Epithelial cell of proximal tubule (primary cell): ENCODE measurements around the gene CRB1. TPM values are rescaled to one million over a fixed set of nuclear protein-coding genes. Genes with fewer than 3 reads are reported as not detected.

ENCODE experiments used
- DNase-seq: peaks from one replicate; pipeline ENCODE4 v3.0.0-alpha.2; 2011; ENCODE audit warnings: low read depth
- H3K4me3 ChIP-seq: 2 replicates; pipeline ENCODE4 v1.5.1; 2011; ENCODE audit warnings: low read depth, mild to moderate bottlenecking, low read length
- CTCF ChIP-seq: conservative IDR thresholded peaks from 2 replicates; pipeline ENCODE4 v1.5.1; 2012; ENCODE audit warnings: low read depth, mild to moderate bottlenecking, low read length
- total RNA-seq: library from RNA; depleted of rRNA; stranded (reverse); fragments of >200 nt; gene quantifications from 2 replicates; pipeline ENCODE4 v1.2.3, GENCODE V29; 2015

CRB1 gene
- total RNA-seq, 1 donor from 2014 or later: 0.06 TPM

- no peak overlapping the region for H3K4me3 ChIP-seq
- no peak for DNase-seq
- TF ChIP-seq CTCF: no peak
Measured at GRCh38 chr1:197429372-197429771, 161.3 kb downstream of the CRB1 start.

GRCh38 chr1:197435224-197435623 lies 167.2 kb downstream of the CRB1 start:
- H3K4me3 ChIP-seq: no peak overlapping the region
- TF ChIP-seq CTCF: no peak

GRCh38 chr1:197437601-197438000 lies 169.5 kb downstream of the CRB1 start:
- no peak for TF ChIP-seq CTCF

More at GRCh38 chr1:197435224-197435623, 167.2 kb downstream of the CRB1 start:
- DNase-seq: no peak

GRCh38 chr1:197438010-197438790 lies 170.1 kb downstream of the CRB1 start:
- no peak overlapping the region for H3K4me3 ChIP-seq
- DNase-seq: no peak
- TF ChIP-seq CTCF: no peak

More at GRCh38 chr1:197437601-197438000, 169.5 kb downstream of the CRB1 start:
- no peak for DNase-seq
- H3K4me3 ChIP-seq: no peak overlapping the region

GRCh38 chr1:197439708-197440280 lies 171.7 kb downstream of the CRB1 start:
- no peak for TF ChIP-seq CTCF
- DNase-seq: no peak
- H3K4me3 ChIP-seq: no peak overlapping the region

GRCh38 chr1:197440715-197441114 lies 172.7 kb downstream of the CRB1 start:
- no peak for TF ChIP-seq CTCF
- no peak for DNase-seq
- H3K4me3 ChIP-seq: no peak overlapping the region

- TF ChIP-seq CTCF: no peak
- DNase-seq: no peak
- no peak overlapping the region for H3K4me3 ChIP-seq
Measured at GRCh38 chr1:197441999-197442414, 174.0 kb downstream of the CRB1 start.
